GM12878 (cell line): ENCODE data around the gene RASL11A. TPM values are rescaled to one million over a fixed set of nuclear protein-coding genes. Genes with fewer than 3 reads are reported as not detected.

Experiments used
- ATAC-seq: fragments of 200-7000 bp; cut with Tn5 transposase; 3 replicates; pipeline ENCODE4 v1.9.1; 2020; ENCODE audit warnings: mild to moderate bottlenecking, moderate library complexity
- BruUV-seq: library from RNA; stranded (reverse); fragments of 400-500 nt; replicated peaks from 2 replicates; lab custom pipeline; 2021; lab: Mats Ljungman, UMichigan
- CTCF ChIA-PET: fragments of 300-600 bp; sonication (Branson Sonifier 250); formaldehyde crosslinking; extraction: SDS; loops from one replicate; lab custom pipeline; 2021; ENCODE audit warnings: inconsistent platforms; lab: Yijun Ruan, JAX
- POLR2A ChIA-PET: fragments of 350-600 bp; formaldehyde crosslinking; extraction: SDS; loops from one replicate; lab custom pipeline; 2021; ENCODE audit warnings: inconsistent platforms; lab: Charles Lee
- RAD21 ChIA-PET: fragments of 300-600 bp; sonication (Branson Sonifier 250); formaldehyde crosslinking; loops from one replicate; lab custom pipeline; 2023; ENCODE audit warnings: antibody characterized with exemption; ENCODE audit not compliant: unreplicated experiment; lab: Charles Lee
- SMC1A ChIA-PET: fragments of 300-600 bp; sonication (Branson Sonifier 250); formaldehyde crosslinking; loops from one replicate; lab custom pipeline; 2023; ENCODE audit not compliant: unreplicated experiment, uncharacterized antibody; lab: Charles Lee
- DNase-seq: peaks from one replicate; pipeline ENCODE4 v3.0.0-alpha.2; 2011; ENCODE audit warnings: low read depth, low spot score
- FAIRE-seq: peaks from 3 replicates; lab custom pipeline; 2011; peaks lifted over from hg19 to GRCh38; lab: Jason Lieb, UNC
- H2AFZ ChIP-seq: 2 replicates; pipeline ENCODE4 v1.6.0; 2011; ENCODE audit warnings: low read depth, low read length, control low read depth; ENCODE audit not compliant: control insufficient read depth
- H3K27ac ChIP-seq: 2 replicates; pipeline ENCODE4 v1.5.1; 2011; ENCODE audit warnings: control low read depth; ENCODE audit not compliant: control insufficient read depth, insufficient read depth
- H3K27me3 ChIP-seq, 2 experiments: replicated peaks in 1 of 2; 2 replicates each; pipeline versions ENCODE4 v1.6.0 to v1.6.1; 2011; ENCODE audit warnings: low read length in 1 of 2; ENCODE audit not compliant: control insufficient read depth in 2 of 2, insufficient read depth in 2 of 2
- H3K36me3 ChIP-seq, 2 experiments: 2 replicates each; pipeline ENCODE4 v1.5.1; 2011; ENCODE audit warnings: low read length in 1 of 2; ENCODE audit not compliant: control insufficient read depth in 2 of 2, insufficient read depth in 2 of 2
- H3K4me1 ChIP-seq: 2 replicates; pipeline ENCODE4 v1.6.1; 2011; ENCODE audit warnings: mild to moderate bottlenecking, low read length, moderate library complexity, mixed read lengths; ENCODE audit not compliant: control insufficient read depth, insufficient read depth
- H3K4me2 ChIP-seq: 2 replicates; pipeline ENCODE4 v1.6.0; 2011; ENCODE audit warnings: control low read depth; ENCODE audit not compliant: control insufficient read depth, insufficient read depth
- H3K4me3 ChIP-seq: fragments of 200-600 bp; sonication (generic); 2 replicates; pipeline ENCODE4 v1.5.1; 2016
- H3K79me2 ChIP-seq: 2 replicates; pipeline ENCODE4 v1.6.0; 2011; ENCODE audit warnings: low read length; ENCODE audit not compliant: control insufficient read depth, insufficient read depth
- H3K9ac ChIP-seq: 2 replicates; pipeline ENCODE4 v1.8.0; 2011; ENCODE audit warnings: low read length, control low read depth, mixed read lengths; ENCODE audit not compliant: control insufficient read depth, insufficient read depth
- H3K9me3 ChIP-seq: replicated peaks from 3 replicates; pipeline ENCODE4 v1.5.1; 2011; ENCODE audit warnings: mild to moderate bottlenecking, low read length; ENCODE audit not compliant: control insufficient read depth, insufficient read depth
- H4K20me1 ChIP-seq: 2 replicates; pipeline ENCODE4 v1.6.0; 2011; ENCODE audit not compliant: control insufficient read depth, insufficient read depth
- CBX5 ChIP-seq: sonication (generic); IDR thresholded peaks from 2 replicates; pipeline ENCODE4 v1.6.1; 2016; ENCODE audit warnings: low read depth, moderate library complexity, mild to moderate bottlenecking, inconsistent platforms
- CEBPB ChIP-seq, 2 experiments: fragments of 150-350 bp in 1 of 2; IDR thresholded peaks; 2 replicates each; pipeline ENCODE4 v1.6.1; 2012 to 2014; ENCODE audit warnings: low read depth in 2 of 2, low read length in 2 of 2, borderline replicate concordance in 1 of 2, inconsistent platforms in 1 of 2
- CEBPZ ChIP-seq: fragments of 150-350 bp; IDR thresholded peaks from 2 replicates; pipeline ENCODE4 v1.6.1; 2016; ENCODE audit warnings: low read depth, low read length
- CUX1 ChIP-seq: IDR thresholded peaks from 2 replicates; pipeline ENCODE4 v1.6.1; 2012; ENCODE audit warnings: improper control_type of control experiment, low read depth, low read length; ENCODE audit not compliant: insufficient replicate concordance
- ESRRA ChIP-seq: IDR thresholded peaks from 2 replicates; pipeline ENCODE4 v1.6.1; 2012; ENCODE audit warnings: mild to moderate bottlenecking, low read length, improper control_type of control experiment
- GABPA ChIP-seq: IDR thresholded peaks from 2 replicates; pipeline ENCODE4 v1.6.1; 2014; ENCODE audit warnings: antibody characterized with exemption, low read depth, mild to moderate bottlenecking, inconsistent platforms
- IKZF2 ChIP-seq, 2 experiments: fragments of 450-650 bp; IDR thresholded peaks; 2 replicates each; pipeline ENCODE4 v1.6.1; 2017; ENCODE audit warnings: mild to moderate bottlenecking in 2 of 2, moderate library complexity in 2 of 2
- MTA3 ChIP-seq: IDR thresholded peaks from 2 replicates; pipeline ENCODE4 v1.6.1; 2012; ENCODE audit warnings: low read length, inconsistent platforms, borderline replicate concordance
- POLR2AphosphoS5 ChIP-seq: IDR thresholded peaks from 2 replicates; pipeline ENCODE4 v1.6.1; 2011; ENCODE audit warnings: mild to moderate bottlenecking, low read length, inconsistent platforms
- SREBF1 ChIP-seq: IDR thresholded peaks from 2 replicates; pipeline ENCODE4 v1.6.1; 2012; ENCODE audit warnings: mild to moderate bottlenecking, low read length
- SRF ChIP-seq, 2 experiments: IDR thresholded peaks; 2 replicates each; pipeline ENCODE4 v1.6.1; 2011; ENCODE audit warnings: low read depth in 2 of 2, low read length in 2 of 2, mild to moderate bottlenecking in 1 of 2, moderate library complexity in 1 of 2
- TARDBP ChIP-seq: IDR thresholded peaks from 2 replicates; pipeline ENCODE4 v1.6.1; 2016; ENCODE audit warnings: borderline replicate concordance
- TBL1XR1 ChIP-seq: IDR thresholded peaks from 2 replicates; pipeline ENCODE4 v1.6.1; 2012; ENCODE audit warnings: low read depth, low read length, improper control_type of control experiment
- TCF7 ChIP-seq: IDR thresholded peaks from 2 replicates; pipeline ENCODE4 v1.6.1; 2014; ENCODE audit warnings: antibody characterized with exemption, borderline replicate concordance
- YBX1 ChIP-seq: fragments of 450-650 bp; IDR thresholded peaks from 2 replicates; pipeline ENCODE4 v1.6.1; 2016; ENCODE audit warnings: antibody characterized with exemption
- ZNF207 ChIP-seq: fragments of 450-650 bp; IDR thresholded peaks from 2 replicates; pipeline ENCODE4 v1.6.1; 2014; ENCODE audit warnings: antibody characterized with exemption, mild to moderate bottlenecking, borderline replicate concordance
- ZNF384 ChIP-seq: IDR thresholded peaks from 2 replicates; pipeline ENCODE4 v1.6.1; 2012; ENCODE audit warnings: low read depth, mild to moderate bottlenecking, low read length, improper control_type of control experiment, borderline replicate concordance
- ZSCAN29 ChIP-seq: fragments of 450-650 bp; IDR thresholded peaks from 2 replicates; pipeline ENCODE4 v1.6.1; 2017; ENCODE audit warnings: mild to moderate bottlenecking, moderate library complexity
- WGBS: methylation state at CpG from one replicate; pipeline ENCODE4 v1.1.6; 2016; ENCODE audit warnings: low lambda C conversion rate; ENCODE audit not compliant: insufficient replicate concordance, insufficient coverage; ENCODE audit errors: missing lambda C conversion rate; 5-methylcytosine and 5-hydroxymethylcytosine counted together
- in situ Hi-C: fragments of 300-500 bp; cut with MboI; formaldehyde crosslinking; loops from 9 replicates; pipeline ENCODE4 v1.14.3; 2018; ENCODE audit warnings: mixed read lengths
- intact Hi-C: fragments of 100-400 bp; cut with micrococcal nuclease; formaldehyde crosslinking; loops from one replicate; pipeline ENCODE4 v1.14.2; 2022; ENCODE audit not compliant: unreplicated experiment
- polyA plus RNA-seq, 11 experiments: library from polyadenylated mRNA; depleted of rRNA in 4 of 11; unstranded in 6 of 11; stranded (reverse) in 5 of 11; fragments of >200 nt; fragmentation: Nextera tagmentation in 4 of 11; fragmentation: Illumina TruSeq in 1 of 11; extraction: Ambion mirVana in 4 of 11; extraction: Trizol in 1 of 11; gene quantifications; 1 replicate in 1 of 11; 2 replicates in 10 of 11; pipeline versions ENCODE4 v1.2.1 to v1.2.3, GENCODE V29; 2011 to 2016; ENCODE audit warnings: inconsistent platforms in 2 of 11, missing spikeins in 2 of 11, low read depth in 1 of 11
- total RNA-seq, 4 experiments: library from RNA; depleted of rRNA in 3 of 4; stranded (reverse); fragments of >200 nt in 3 of 4; fragmentation: Illumina TruSeq in 1 of 4; extraction: Trizol in 1 of 4; gene quantifications; 2 replicates each; pipeline versions ENCODE4 v1.2.1 to v1.2.3, GENCODE V29; 2013 to 2021

The RASL11A gene
- total and polyA plus RNA-seq, 10 of the 15 experiments (the other 5 are each of a cell fraction or from before 2014, with no cell fraction given) = 0.04 to 1.3 (median 0.41) TPM; not detected in 1

- no peaks in the 10 kb centered on the region for H3K79me2 ChIP-seq
- no peak overlapping the region for H3K27ac ChIP-seq
- ChIA-PET RAD21 (no interaction called here), CTCF (no interaction called here), POLR2A (interaction anchor here (0.5 to 0.6 kb wide), 2 partner anchors 117 to 605 kb away, joined by 3 to 6 read pairs; no protein-coding TSS in a partner anchor), SMC1A (interaction anchor here (1.3 kb wide), 1 partner anchor 15 kb away, joined by 4 read pairs; no protein-coding TSS in a partner anchor)
- in situ Hi-C loops (no loop called here), intact Hi-C loops (no loop called here)
- no peak overlapping the region for H3K4me2 ChIP-seq
- WGBS = 91% methylated on average over 1 of the region's 1 CpG
- H2AFZ ChIP-seq = no peak overlapping the region
- no peak overlapping the region for H3K4me3 ChIP-seq
- no peak overlapping the region for H3K9ac ChIP-seq
- no peaks in the 10 kb centered on the region for H3K27me3 ChIP-seq
- no peaks in the 10 kb centered on the region for H4K20me1 ChIP-seq
- H3K4me1 ChIP-seq = no peaks in the 10 kb centered on the region
- ATAC-seq = no peak
- DNase-seq = no peak
- no peak for FAIRE-seq
- no peak for TF ChIP-seq CEBPZ
- no peak for TF ChIP-seq CUX1
- TF ChIP-seq IKZF2 (IDR thresholded peaks at IDR 0.05) = no peak
- TF ChIP-seq TARDBP = no peak
- no peak for TF ChIP-seq CBX5
- TF ChIP-seq ZNF384 = no peak
- no peak for TF ChIP-seq POLR2AphosphoS5
- no peak for TF ChIP-seq TCF7
- TF ChIP-seq SREBF1 = no peak
- no peak for TF ChIP-seq CEBPB (IDR thresholded peaks at IDR 0.05; ENCODE audit: borderline replicate concordance in 1 of 2, low read depth in 2 of 2, low read length in 2 of 2)
- TF ChIP-seq GABPA = no peak
- no peak for TF ChIP-seq SRF (IDR thresholded peaks at IDR 0.05; ENCODE audit: low read depth in 2 of 2, low read length in 2 of 2)
- no peak for TF ChIP-seq TBL1XR1
- no peak for TF ChIP-seq MTA3
- no peak for TF ChIP-seq ZNF207
- no peak for TF ChIP-seq YBX1
- no peak for TF ChIP-seq ZSCAN29
- TF ChIP-seq ESRRA = no peak
- BruUV-seq = no TSS peak
- no peaks in the 10 kb centered on the region for H3K9me3 ChIP-seq
- H3K36me3 ChIP-seq = peaks cover 3% of the 10 kb centered on the region in 2 experiments; a peak in 3 of 4 replicates
These were observed 6.0 kb upstream of the RASL11A start for GRCh38 chr13:27264648-27265047.
